ENCODE results near the gene CACNA1C.
A peak's percentile ranks its signal among the peaks of the same experiment; 100 is the strongest.

CACNA1C gene

DNA sequence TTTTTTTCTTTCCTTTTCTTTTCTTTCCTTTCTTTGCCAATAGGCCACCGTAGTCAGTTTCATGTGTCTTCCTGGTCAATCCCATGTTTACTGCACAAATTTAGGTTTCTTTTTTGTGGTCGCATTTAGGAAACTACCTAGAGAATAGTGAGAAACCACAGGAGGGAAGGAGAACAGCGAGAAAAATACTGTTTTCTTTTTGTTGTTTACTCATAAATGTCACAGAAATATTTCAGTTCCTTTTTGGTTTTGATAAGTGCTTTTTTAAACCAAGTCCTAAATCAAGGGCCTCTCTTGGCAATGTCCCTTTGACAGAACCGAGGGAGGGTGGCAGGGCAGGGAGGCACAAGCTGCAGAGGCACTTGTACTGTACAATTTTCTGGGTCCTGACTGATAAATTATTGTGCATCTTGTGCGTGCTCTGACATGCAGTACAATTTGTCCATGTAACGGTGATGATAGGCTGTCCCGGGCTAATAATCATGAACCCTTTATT is 326.1 kb downstream of the CACNA1C start:
- DNase-seq: no peak

DNA sequence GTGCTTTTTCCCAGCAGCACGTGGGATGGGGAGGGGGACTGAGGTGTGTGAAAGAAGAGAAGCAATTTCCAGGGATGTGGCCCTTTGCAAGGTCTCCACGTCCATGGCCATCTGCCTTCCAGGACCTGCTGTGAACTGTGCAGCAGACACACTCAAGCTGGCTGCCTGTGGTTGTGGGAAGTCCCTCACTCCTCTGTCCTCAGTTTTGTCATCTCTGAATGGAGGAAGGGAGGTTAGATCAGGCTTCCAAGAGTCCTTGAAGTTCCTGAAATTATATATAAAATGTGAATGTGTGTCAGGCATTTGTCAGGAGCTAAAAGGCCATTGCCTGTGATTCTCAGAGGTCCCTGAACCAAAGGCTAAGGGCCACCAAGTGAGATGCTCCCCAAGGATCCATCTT is 328.2 kb downstream of the CACNA1C start:
- DNase-seq: no peak

DNA sequence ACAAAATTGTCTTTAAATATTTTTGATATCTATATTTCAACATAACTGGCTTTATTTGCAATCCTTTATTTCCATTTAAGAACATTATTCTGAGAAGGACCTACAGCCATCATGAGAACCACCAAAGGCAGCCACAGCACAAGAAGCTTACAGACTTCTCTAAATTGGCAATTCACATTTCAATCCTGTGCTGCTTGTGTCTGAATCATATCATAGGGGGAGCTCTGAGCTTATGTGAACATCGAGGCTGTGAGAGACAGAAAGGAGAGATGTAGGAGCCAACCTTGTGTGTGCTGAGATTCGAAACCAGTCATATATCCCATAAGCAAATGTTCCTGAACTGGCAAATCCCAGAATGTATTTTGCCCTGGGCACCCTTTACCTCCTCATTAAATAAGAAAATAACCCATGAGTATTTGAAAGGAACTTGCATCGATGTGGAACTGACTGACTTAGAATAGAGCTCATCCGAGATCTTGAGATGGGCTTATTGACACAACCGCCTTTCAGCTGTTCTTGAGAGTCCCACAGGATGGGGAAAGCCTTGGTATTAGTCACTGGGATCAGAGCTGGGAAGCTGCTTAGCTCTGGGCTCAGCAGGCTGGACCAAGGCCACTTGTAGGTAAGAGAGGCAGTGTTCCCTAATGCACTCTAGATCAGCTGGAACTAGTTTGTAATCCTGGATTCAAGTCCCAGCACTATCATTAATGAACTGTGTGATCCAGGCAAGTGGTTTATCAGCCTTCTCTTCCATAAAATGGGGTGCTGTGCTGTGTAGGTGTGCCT is 329.8 kb downstream of the CACNA1C start:
- no peak for DNase-seq

DNA sequence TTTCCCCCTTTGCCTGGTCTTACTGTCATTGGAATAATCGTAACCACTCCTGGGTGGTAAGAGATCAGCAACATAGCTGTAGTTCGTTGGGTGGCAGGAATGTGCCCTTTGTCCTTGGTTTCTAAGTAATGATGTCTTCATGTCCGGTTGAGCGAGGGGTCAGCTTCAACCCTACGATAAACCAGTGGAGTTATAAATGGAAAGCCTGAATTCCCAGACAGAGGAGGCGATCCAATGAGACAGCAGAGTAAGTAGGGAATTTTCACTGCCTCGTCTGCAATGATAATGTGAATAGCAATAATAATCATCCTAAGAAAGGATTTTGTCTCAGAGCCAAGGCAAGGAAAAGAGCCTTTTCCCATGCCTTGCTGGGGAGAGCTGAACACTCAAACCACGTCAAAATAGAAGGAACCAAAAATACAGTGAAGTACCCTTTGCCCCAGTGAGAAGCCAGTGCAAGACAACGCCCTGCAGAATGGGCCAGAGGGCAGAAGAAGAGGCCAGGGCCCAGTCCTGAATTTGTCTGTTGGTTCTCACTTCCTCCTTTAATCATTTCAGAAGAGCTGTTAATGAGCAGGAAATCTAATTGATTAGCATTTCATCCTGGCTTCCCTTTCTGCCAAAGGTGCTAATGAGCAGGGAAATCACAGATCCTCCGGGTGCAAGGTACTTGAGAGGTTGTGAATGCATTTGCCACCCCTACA is 330.7 kb downstream of the CACNA1C start:
- DNase-seq: no peak

DNA sequence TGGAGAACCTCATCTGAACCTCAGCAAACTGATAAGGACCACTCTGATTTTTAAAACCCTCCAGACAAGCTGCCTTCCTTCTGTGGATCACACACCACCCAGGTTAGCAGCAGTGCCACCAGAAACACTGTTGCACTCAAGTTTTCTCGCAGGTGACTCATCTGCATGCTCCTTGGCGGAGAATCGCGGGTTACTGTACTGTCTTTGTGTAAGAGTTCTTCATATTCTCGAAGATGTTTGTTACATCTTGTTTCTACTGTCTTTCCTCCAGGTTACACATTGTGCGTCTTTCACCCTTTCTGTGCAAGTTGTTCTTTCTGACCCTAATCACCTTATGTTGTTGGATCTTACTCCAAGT is 331.2 kb downstream of the CACNA1C start:
- DNase-seq: no peak

DNA sequence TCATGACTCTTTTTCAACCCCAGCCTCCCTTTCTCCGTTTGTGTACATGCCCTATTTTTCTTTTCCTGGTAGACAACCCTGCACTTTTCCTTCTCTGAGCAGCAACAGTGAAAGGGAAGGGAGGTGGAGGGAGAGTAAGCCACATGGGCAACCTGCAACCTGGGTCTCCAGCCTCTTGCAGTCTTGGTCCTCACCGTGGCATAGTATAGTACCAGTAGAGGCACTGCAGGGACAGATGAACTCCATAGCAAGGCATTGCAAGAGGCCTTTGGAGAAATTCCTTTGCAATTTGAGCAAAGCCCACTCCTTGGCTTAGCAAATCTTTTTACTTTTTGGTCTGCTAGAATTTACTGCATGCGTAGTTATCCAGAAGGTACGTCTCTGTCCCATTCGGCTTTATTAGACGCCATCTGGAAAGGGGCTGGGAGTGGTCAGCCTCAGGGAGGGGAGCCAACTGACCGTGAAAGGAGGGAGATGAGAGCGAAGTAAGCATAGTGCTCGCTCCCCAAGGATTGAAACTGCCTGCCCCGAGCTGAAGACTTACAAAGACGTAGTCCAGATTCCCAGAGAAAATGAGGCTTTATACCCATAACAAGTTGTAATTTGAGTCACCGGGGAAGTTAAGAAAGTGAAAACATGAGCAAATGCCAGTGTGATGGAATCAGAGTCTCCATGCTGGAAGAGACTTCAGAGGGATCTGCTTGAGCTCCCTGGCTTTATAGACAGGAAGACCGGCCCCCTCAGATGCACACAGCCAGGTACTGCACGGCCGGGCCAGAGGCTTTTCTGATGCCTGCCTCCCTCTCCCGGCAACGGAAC is 332.0 kb downstream of the CACNA1C start:
- DNase-seq: no peak

DNA sequence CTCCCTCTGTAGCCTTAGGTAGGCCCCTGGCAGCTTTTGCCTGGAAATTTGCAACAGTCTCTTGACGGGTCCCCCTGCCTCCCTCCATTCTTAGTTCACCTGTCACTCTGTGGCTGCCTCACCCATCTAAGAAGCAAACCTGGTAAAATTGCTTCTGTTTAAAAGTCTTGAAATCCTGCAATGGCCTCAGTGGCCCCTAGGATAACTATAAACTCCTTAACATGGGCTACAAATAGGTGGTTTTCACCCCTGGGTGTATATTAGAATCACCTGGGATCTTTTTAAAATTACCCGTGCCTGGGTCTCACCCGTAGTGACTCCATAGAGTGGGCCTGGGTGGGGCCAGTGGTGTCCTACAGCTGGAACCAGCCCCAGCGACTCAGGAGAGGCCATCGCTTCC is 332.7 kb downstream of the CACNA1C start:
- no peak for DNase-seq

DNA sequence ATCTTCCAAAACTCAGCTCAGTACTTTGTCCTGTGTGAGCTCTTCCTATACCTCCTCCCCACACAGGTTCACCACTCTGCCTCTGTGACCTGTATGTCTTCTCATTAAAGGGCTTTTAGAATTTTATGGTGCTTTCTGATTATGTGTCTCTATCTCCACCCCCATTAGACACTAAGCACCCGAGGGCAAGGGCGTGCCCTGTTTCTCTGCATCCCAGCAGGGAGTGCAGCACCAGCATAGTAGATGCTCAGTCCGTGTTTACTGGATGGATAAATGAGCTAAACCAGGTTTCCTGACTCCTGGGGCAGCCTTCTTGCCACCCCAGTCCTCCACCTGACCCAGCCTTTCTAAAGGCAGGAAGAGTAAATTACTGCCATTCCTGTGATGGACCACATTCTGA is 333.8 kb downstream of the CACNA1C start:
- no peak for DNase-seq

DNA sequence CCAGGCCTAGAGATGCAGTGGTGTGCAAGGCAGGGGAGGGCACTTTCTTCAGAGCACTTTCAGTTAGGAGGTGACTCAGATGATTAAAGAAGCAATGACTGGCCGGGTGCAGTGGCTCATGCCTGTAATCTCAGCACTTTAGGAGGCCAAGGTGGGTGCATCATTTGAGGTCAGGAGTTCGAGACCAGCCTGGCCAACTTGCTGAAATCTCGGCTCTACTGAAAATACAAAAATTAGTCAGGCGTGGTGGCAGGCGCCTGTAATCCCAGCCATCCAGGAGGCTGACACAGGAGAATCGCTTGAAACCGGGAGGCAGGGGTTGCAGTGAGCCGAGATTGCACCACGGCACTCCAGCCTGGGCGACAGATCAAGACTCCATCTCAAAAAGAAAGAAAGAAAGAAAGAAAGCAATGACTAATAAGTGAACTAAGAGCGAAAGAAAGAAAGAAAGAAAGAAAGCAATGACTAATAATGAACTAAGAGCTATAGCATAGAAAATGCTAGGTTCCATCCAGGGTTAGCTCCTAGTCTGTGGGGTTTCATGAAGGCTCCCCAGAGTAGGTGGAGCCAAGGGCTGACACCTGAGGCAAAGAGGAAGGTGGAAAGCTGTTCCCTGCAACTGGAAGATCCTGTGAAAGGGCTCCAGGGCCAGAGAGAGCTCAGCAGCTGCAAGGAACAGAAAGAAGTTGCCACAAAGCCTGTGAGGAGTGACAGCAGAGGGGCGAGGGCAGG is 334.5 kb downstream of the CACNA1C start:
- DNase-seq: no peak

DNA sequence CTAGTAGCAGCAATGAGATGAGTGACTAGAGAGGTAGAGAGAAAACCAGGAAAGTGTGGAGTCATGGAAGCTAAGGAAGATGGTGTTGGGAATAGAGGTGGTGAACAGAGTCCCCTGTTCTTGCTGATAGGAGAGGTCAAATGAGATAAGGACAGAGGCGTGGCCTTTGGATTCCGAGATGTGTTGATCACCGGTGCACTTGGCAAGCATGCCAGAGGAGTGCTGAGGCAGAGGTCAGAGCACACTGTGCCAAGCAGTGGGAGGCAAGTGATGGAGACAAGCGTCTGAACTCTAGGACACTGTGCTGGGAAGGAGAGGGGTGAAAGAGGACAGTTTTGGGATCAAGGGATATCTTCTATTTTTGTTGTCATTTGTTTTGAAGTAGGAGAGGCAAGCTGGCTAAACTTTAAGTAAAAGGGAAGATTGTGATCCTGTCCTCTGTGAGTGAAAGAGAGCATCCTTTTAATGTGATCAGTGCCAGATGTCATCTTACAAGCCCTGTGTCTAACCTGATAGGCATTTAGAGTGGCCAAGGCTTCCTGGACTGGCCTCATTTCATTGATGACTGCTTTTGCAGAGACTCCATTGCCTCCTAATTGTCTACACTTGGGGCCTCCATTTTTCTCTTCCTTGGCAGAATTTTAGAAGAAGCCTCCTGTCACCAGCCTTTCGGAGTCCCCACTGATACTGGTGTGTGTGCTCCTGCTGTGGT is 336.4 kb downstream of the CACNA1C start:
- no peak for DNase-seq

DNA sequence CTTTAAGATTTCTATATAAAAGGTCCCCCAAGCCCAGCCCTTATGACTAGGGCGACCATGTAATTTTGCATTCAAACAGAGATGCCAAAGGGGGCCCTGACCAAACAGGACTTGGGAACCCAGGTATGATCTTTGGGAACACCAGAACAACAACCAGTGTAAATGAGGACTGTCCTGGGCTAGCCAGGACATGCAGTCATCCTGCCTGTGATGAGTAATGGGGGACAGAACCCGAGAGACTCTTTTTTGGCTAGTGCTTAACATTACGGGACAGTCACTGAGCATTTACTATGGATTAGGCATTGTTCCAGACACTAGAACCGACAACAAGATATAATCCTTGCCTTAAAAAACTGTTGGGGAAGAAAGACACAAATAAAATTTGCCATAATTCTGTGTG is 337.3 kb downstream of the CACNA1C start:
- no peak for DNase-seq

DNA sequence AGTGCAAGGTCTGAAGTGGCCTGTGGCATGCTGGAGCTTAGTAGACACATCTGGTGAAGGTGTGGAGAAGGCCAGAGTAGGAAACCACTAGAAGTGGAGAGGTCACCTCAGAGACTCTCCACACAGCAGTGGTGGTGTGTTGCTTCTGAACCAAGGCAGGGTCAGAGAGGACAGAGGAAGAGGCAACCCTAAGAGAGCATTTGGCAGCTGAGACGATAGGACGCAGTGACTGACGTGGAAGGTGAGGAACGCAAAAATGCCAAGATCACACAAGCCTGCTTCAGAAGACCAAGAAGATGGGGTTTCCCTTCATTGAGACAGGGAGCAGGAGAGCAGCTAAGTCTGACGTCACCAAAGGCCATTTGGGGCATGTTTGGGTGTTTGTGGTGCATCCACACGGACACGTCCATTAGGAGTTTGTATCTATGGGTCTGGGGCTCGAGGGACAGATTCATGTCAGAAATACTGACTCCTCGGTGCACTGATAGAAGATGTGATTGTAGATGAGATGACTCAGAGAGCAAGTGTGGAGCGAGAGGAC is 338.1 kb downstream of the CACNA1C start:
- no peak for DNase-seq

DNA sequence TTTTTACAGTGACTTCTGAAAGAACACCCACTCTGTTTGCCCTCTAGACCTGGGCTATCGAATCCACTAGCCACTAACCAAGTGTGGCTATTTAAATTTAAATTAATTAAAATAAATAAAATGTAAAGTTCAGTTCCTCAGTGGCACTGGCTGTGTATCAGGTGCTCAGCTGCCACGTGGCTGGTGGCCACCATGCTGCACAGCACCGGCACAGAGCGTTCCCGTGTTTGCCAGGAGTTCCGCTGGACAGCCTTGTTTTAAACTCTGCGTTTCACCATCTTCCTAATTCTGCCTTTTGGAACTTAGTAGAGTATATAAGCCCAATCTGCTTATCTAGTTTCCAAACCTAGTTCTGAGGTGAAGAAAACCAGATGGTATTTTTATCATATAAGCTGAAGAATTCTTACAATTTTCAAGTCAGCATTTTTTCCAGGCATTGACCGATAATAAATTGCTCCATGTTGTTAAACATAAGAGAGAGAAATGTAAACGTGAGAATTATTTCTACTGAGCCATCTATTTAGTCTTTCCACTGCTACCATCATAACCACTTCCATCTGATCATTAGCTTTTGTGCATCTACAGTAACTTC is 339.0 kb downstream of the CACNA1C start:
- no peak for DNase-seq

DNA sequence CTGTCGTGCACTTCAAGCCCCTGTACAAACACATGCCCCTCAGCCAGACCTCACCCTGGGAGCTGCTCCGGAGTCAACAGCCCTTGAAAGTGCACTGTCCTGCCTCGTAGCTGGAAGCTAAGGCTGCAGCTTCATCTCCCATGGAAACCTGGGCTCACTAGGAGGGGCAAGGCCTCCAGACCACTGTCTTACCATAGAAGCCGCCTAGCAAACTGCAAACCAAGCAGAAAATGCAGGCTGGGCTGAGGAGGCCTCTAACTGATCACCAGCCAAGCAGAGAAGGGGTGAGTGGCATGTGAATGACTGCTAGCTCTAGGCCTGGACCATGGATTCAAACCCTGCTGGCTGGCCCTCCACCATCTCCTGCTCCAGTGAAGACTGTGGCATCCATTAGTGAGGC is 340.2 kb downstream of the CACNA1C start:
- DNase-seq: no peak

DNA sequence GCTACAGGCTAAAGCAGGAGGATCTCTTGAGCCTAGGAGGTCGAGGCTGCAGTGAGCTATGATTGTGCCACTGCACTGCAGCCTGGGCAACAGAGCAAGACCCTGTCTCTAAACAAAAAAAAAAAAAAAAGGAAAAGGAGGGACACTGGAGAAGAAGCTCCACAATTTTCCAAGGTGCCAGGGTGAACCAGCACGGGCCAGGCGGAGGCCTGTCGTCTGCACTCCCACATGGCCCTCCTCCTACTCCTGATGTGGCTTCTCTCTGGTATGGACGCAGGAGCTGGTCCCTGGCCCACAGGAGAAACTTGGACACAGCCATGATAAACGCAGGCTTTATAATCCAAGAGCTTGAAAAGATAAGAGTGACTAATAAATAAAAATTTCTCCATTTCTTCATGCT is 341.2 kb downstream of the CACNA1C start:
- DNase-seq: no peak

DNA sequence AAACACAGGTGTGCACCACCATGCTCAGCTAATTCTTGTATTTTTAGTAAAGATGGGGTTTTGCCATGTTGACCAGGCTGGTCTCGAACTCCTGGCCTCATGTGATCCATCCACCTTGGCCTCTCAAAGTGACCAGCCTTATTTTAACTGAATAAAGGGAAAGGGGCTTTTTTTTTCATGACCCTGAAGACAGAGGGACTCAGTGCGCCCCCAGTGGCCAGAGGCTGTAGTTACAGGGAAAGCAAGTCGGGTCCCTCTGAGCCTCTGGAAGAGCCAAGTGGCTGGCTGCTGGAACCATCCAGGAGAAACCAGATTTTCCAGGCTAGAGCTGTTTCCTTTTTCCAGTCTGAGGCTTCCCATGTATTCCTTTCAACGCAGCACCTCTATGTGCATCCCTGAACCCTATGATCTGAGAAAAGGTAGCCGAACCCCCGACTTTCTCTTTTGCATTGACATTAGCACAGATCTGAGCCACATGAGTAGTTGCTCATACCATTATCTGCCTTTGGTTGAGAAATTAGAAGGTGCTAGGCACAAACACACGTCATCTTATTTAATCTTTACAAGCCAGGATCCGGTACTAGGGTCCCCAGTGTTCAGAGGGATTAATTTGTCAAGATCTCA is 342.7 kb downstream of the CACNA1C start:
- DNase-seq: peak; percentile 19 to 32

DNA sequence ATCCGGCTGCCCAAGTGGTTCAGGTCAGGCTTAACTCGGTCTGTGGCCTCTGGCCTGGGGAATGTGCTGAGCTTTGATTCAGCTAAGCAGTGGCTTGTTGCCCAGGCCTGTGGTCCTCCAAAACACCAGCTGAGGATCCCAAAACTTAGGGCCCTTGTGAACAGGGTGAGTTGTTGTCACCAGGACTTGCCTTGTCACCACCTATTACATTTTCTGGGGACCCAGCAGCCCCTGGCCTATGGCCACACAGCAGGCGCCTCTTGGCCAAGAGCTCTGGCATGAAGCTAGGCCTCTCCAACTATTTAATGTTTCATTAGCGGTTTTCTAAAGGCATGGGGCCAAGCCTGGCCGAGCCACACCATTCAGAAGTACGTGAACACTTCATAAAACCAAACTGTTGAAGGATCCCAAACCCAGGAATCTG is 343.7 kb downstream of the CACNA1C start:
- DNase-seq: no peak

DNA sequence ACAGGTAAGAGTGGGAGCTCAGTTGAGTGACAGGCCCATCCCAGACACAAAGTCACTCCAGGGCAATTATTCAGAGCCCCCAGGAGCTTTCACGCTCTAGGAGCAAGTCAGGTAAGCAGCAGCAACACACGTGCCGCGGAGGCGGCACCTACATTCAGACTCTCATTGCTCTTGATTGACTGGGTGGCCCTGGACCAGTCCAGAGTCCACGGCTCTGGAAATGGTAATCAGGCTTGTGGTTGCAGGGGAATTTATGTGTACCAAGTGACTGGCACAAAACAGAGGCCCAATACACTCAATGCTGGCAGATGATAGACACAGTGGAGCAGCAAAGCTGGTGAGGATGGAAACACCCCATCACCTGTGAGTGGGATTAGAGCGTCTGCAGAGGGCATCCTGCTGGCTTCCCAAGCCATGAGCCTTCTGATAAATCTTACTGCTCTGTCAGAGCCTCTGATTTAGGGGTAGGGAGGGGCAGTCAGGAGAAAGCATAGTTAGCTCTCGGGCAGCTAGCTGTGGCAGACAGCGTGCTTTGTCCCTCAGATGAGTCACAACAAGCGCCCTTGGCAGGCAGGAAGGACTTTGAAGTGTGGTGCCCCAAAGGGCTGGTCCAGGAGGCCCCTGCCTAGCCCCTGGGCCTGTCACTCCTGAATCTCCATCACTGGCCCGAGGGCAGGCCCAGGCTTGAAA is 344.7 kb downstream of the CACNA1C start:
- no peak for DNase-seq

DNA sequence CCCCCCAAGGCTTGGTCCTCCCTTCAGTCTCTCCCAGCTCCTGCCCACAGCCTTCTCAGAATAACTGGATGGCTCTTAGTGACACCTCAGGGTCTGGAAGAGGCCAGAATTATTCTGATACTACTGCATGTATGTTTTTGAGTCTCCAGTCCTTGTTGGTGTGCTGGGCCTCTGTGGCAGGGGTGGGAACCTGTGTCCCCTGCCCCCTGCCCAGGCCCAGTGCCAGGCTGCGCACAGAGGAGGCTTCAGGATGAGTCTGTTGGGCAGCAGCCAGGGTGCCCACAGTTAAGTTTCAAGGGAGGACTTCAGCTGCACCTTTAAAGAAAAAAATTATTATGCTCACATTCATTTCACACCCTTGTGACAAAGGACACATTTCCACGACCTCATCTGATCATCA is 348.3 kb downstream of the CACNA1C start:
- DNase-seq: no peak

DNA sequence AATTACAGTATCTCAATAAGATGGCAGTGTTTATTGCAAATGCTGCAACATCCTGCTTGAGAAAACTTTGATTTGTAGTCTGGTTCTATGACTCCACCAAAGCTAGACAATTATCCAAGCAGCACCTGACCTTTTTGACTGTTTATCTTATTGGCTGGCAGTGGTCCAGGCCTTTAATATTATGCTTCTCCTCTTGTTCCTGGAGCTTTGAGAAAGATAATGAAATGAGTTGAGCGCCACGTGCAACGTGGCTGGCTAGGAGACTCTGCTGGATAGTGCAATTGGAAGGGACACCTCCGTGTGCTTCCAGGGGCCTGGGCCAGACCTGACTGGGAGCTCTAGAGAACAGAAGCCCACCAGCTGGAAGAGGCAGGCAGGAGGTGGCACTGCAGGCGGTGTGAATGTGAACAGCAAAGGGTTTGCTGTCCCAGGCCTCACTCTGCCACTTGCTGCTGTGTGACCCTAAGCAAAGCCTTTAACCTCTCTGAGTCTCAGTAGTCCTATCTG is 349.3 kb downstream of the CACNA1C start:
- no peak for DNase-seq

Data from CD4-positive, alpha-beta T cell treated with Interleukin-1 beta for 1 hour (primary cell).